NT2/D1 (cell line): Measurements from ENCODE around the gene DOCK1.

Experiments used
- SUZ12 ChIP-seq: IDR thresholded peaks from 2 replicates; pipeline ENCODE4 v1.6.1; 2011; ENCODE audit not compliant: insufficient read length, insufficient read depth; ENCODE audit errors: extremely low read depth
- YY1 ChIP-seq: IDR thresholded peaks from 2 replicates; pipeline ENCODE4 v1.6.1; 2011; ENCODE audit not compliant: insufficient read length, insufficient read depth
- ZNF274 ChIP-seq: IDR thresholded peaks from 2 replicates; pipeline ENCODE4 v1.6.1; 2011; ENCODE audit warnings: mild to moderate bottlenecking, low read depth, low read length

GRCh38 chr10:127459918-127460317 lies 554.7 kb downstream of the DOCK1 start:
- TF ChIP-seq ZNF274, result no peak
- TF ChIP-seq YY1, result no peak
- no peak for TF ChIP-seq SUZ12
